ENCODE results near the gene LRP2BP. TPM values are rescaled to one million over a fixed set of nuclear protein-coding genes. Genes with fewer than 3 reads are reported as not detected.

The LRP2BP gene
- total and polyA plus RNA-seq, 2 of the 4 experiments (the other 2 are of a cell fraction) = 0.10 to 0.18 TPM

- no peak overlapping the region for H3K4me2 ChIP-seq (ENCODE audit: low read depth, low read length)
- H2BK120ac ChIP-seq (ENCODE audit: low read depth, low read length) = no peak overlapping the region
- ChIA-PET CTCF (no interaction called here), POLR2A (ENCODE audit: unreplicated experiment) (no interaction called here)
- H4K91ac ChIP-seq (ENCODE audit: insufficient read depth, low read depth, low read length) = no peak overlapping the region
- H3K36me3 ChIP-seq (ENCODE audit: control insufficient read depth, insufficient read depth, low read length) = peaks cover 8% of the 10 kb centered on the region
- H3K27ac ChIP-seq (ENCODE audit: insufficient read depth, low read length) = no peak overlapping the region
- H3K27me3 ChIP-seq (ENCODE audit: control insufficient read depth, insufficient read depth, low read length) = no peaks in the 10 kb centered on the region
- no peak overlapping the region for H3K14ac ChIP-seq (replicated peaks; ENCODE audit: low read depth, low read length)
- H3K4me1 ChIP-seq (ENCODE audit: control insufficient read depth, insufficient read depth, low read length) = peaks cover 5% of the 10 kb centered on the region; the same call in 1 of the 2 replicates
- no CpG with 5 or more reads among the region's 6 CpGs for WGBS, 2 experiments (ENCODE audit: extremely low coverage in 2 of 2, insufficient read length in 1 of 2)
- no peak overlapping the region for H3K4me3 ChIP-seq (ENCODE audit: insufficient read depth, low read depth, low read length)
- H2BK5ac ChIP-seq (ENCODE audit: low read depth, low read length, poor library complexity, severe bottlenecking) = no peak overlapping the region
- no peak overlapping the region for H3K18ac ChIP-seq (ENCODE audit: low read depth, low read length)
- dilution Hi-C loops (cut with HindIII; ENCODE audit: low sequenced_read_pairs, unreplicated experiment) = no loop called here
- intact Hi-C loops (cut with micrococcal nuclease) = no loop called here
- no peak overlapping the region for H3K56ac ChIP-seq (ENCODE audit: extremely low read depth, insufficient read depth, low read length)
- no peak for TF ChIP-seq RFX5 (IDR thresholded peaks at IDR 0.05; ENCODE audit: low read depth, low read length)
- no peak for TF ChIP-seq ELK1 (IDR thresholded peaks at IDR 0.05; ENCODE audit: borderline replicate concordance, low read depth, low read length)
- TF ChIP-seq RCOR1 (IDR thresholded peaks at IDR 0.05; ENCODE audit: insufficient replicate concordance, low read length) = no peak
- TF ChIP-seq NFE2L2 (IDR thresholded peaks at IDR 0.05; ENCODE audit: low read depth, low read length) = no peak
- no peak for TF ChIP-seq RAD21 (IDR thresholded peaks at IDR 0.05; ENCODE audit: low read length)
- no peak for TF ChIP-seq BHLHE40 (IDR thresholded peaks at IDR 0.05; ENCODE audit: low read depth, low read length)
- no peak for TF ChIP-seq MAZ (IDR thresholded peaks at IDR 0.05; ENCODE audit: borderline replicate concordance, low read depth, low read length)
- TF ChIP-seq, protein P1, sequence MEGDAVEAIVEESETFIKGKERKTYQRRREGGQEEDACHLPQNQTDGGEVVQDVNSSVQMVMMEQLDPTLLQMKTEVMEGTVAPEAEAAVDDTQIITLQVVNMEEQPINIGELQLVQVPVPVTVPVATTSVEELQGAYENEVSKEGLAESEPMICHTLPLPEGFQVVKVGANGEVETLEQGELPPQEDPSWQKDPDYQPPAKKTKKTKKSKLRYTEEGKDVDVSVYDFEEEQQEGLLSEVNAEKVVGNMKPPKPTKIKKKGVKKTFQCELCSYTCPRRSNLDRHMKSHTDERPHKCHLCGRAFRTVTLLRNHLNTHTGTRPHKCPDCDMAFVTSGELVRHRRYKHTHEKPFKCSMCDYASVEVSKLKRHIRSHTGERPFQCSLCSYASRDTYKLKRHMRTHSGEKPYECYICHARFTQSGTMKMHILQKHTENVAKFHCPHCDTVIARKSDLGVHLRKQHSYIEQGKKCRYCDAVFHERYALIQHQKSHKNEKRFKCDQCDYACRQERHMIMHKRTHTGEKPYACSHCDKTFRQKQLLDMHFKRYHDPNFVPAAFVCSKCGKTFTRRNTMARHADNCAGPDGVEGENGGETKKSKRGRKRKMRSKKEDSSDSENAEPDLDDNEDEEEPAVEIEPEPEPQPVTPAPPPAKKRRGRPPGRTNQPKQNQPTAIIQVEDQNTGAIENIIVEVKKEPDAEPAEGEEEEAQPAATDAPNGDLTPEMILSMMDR (conservative IDR thresholded peaks at IDR 0.05; ENCODE audit: low read depth, low read length) = no peak
- TF ChIP-seq CHD1 (IDR thresholded peaks at IDR 0.05; ENCODE audit: low read depth, low read length) = no peak
- TF ChIP-seq MAFK (IDR thresholded peaks at IDR 0.05; ENCODE audit: low read depth, low read length) = no peak
- no peak for TF ChIP-seq CEBPB (IDR thresholded peaks at IDR 0.05; ENCODE audit: low read depth, low read length)
- TF ChIP-seq MXI1 (IDR thresholded peaks at IDR 0.05; ENCODE audit: borderline replicate concordance, low read depth, low read length) = no peak
- TF ChIP-seq POLR2A (IDR thresholded peaks at IDR 0.05; ENCODE audit: low read depth, low read length) = no peak
- TF ChIP-seq, protein P2, sequence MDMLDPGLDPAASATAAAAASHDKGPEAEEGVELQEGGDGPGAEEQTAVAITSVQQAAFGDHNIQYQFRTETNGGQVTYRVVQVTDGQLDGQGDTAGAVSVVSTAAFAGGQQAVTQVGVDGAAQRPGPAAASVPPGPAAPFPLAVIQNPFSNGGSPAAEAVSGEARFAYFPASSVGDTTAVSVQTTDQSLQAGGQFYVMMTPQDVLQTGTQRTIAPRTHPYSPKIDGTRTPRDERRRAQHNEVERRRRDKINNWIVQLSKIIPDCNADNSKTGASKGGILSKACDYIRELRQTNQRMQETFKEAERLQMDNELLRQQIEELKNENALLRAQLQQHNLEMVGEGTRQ (IDR thresholded peaks at IDR 0.05; ENCODE audit: low read depth, low read length) = no peak
- H3K4ac ChIP-seq (ENCODE audit: low read depth, low read length) = no peak overlapping the region
- ATAC-seq (ENCODE audit: low read depth) = no peak
- no peaks in the 10 kb centered on the region; the same call in 1 of the 2 replicates for H3K9me3 ChIP-seq (ENCODE audit: control insufficient read depth, insufficient read depth, low read length)
- BruUV-seq (replicated peaks) = no TSS peak
- in situ Hi-C loops (cut with MboI; ENCODE audit: low sequenced_read_pairs) = no loop called here
- H3K9ac ChIP-seq (ENCODE audit: low read depth, low read length) = no peak overlapping the region
- H3K9me1 ChIP-seq (ENCODE audit: insufficient read depth, low read length) = no peaks in the 10 kb centered on the region; the same call in 1 of the 2 replicates
- no peak overlapping the region for H2BK15ac ChIP-seq (ENCODE audit: low read depth, low read length)
- H2AK5ac ChIP-seq (ENCODE audit: low read depth, low read length) = no peak overlapping the region
- H2AFZ ChIP-seq (replicated peaks; ENCODE audit: low read length, poor library complexity) = no peak overlapping the region
- no peaks in the 10 kb centered on the region; a peak in 1 of 4 replicates for H3K79me1 ChIP-seq (ENCODE audit: low read depth in 1 of 2, low read length in 2 of 2)
- H4K8ac ChIP-seq (ENCODE audit: low read depth in 2 of 2, low read length in 2 of 2) = no peak overlapping the region
- H2AK9ac ChIP-seq (replicated peaks; ENCODE audit: low read depth, low read length, poor library complexity) = no peak overlapping the region
- no peak overlapping the region for H4K5ac ChIP-seq (ENCODE audit: low read depth, low read length)
- H2BK20ac ChIP-seq (ENCODE audit: low read depth, low read length) = no peak overlapping the region
- DNase-seq = no peak
- H4K20me1 ChIP-seq (ENCODE audit: insufficient read depth, low read length) = no peaks in the 10 kb centered on the region
- H3K23ac ChIP-seq (ENCODE audit: low read depth, low read length) = no peak overlapping the region
Observed at GRCh38 chr4:185341841-185342240, 53.9 kb downstream of the LRP2BP start.

Measured in IMR-90 (cell line).